Measurements from ENCODE around the gene RNF39. TPM values are rescaled to one million over a fixed set of nuclear protein-coding genes. Genes with fewer than 3 reads are reported as not detected.

Gene RNF39
- total and polyA plus RNA-seq, 2 of the 13 experiments (the other 11 are each of a cell fraction or from before 2014, with no cell fraction given): 0.13 to 1.8 TPM

GRCh38 chr6:30113003-30113759, 37.6 kb upstream of the RNF39 start, which contains the start of gene TRIM31 (continued):
- TF ChIP-seq, protein P1, sequence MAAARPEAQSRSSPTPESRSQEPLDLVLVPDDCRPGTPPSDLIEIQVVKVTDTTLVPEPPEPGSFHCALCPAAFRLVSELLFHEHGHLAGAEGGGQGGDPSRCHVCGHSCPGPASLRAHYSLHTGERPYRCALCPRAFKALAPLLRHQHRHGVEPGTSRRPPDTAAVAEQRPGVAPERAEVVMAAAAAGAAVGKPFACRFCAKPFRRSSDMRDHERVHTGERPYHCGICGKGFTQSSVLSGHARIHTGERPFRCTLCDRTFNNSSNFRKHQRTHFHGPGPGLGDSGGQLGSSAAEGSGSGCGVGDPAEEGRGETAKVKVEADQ (CRISPR knock-in tag; IDR thresholded peaks at IDR 0.05; ENCODE audit: borderline replicate concordance): no peak
- TF ChIP-seq CEBPB (IDR thresholded peaks at IDR 0.05; ENCODE audit: borderline replicate concordance, low read depth, low read length) (peak; percentile 81), RARA (CRISPR knock-in tag; IDR thresholded peaks at IDR 0.05) (peak; percentile 90), SRF (IDR thresholded peaks at IDR 0.05; ENCODE audit: low read depth, low read length) (no peak), IKZF1 (IDR thresholded peaks at IDR 0.05) (no peak), RBAK (CRISPR knock-in tag; IDR thresholded peaks at IDR 0.05) (peak; percentile 59; the same call in 1 of the 2 replicates), ZBTB20 (CRISPR knock-in tag; IDR thresholded peaks at IDR 0.05; ENCODE audit: borderline replicate concordance, low read depth) (no peak), GABPB1 (CRISPR knock-in tag; IDR thresholded peaks at IDR 0.05) (no peak), TBX2 (CRISPR knock-in tag; IDR thresholded peaks at IDR 0.05; ENCODE audit: borderline replicate concordance) (no peak), ZNF644 (CRISPR knock-in tag; IDR thresholded peaks at IDR 0.05; ENCODE audit: low read depth) (peak; percentile 53; the same call in 1 of the 2 replicates), TCF7L2 (IDR thresholded peaks at IDR 0.05; ENCODE audit: low read depth, low read length) (no peak), SAP130 (CRISPR knock-in tag; IDR thresholded peaks at IDR 0.05; ENCODE audit: low read depth) (0 out of 2 replicates have a peak, but pooled peaks have one; percentile 21), MBD4 (IDR thresholded peaks at IDR 0.05; ENCODE audit: borderline replicate concordance, low read length) (no peak), CSRNP2 (CRISPR knock-in tag; conservative IDR thresholded peaks at IDR 0.05; ENCODE audit: low read depth) (no peak), AHDC1 (CRISPR knock-in tag; IDR thresholded peaks at IDR 0.05; ENCODE audit: borderline replicate concordance) (peak; percentile 38; the same call in 1 of the 2 replicates)
- TF ChIP-seq, protein P2, sequence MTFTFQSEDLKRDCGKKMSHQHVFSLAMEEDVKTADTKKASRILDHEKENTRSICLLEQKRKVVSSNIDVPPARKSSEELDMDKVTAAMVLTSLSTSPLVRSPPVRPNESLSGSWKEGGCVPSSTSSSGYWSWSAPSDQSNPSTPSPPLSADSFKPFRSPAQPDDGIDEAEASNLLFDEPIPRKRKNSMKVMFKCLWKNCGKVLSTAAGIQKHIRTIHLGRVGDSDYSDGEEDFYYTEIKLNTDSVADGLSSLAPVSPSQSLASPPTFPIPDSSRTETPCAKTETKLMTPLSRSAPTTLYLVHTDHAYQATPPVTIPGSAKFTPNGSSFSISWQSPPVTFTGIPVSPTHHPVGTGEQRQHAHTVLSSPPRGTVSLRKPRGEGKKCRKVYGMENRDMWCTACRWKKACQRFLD (CRISPR knock-in tag; IDR thresholded peaks at IDR 0.05; ENCODE audit: borderline replicate concordance): no peak
- TF ChIP-seq, protein P3, sequence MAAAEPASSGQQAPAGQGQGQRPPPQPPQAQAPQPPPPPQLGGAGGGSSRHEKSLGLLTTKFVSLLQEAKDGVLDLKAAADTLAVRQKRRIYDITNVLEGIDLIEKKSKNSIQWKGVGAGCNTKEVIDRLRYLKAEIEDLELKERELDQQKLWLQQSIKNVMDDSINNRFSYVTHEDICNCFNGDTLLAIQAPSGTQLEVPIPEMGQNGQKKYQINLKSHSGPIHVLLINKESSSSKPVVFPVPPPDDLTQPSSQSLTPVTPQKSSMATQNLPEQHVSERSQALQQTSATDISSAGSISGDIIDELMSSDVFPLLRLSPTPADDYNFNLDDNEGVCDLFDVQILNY (CRISPR knock-in tag; conservative IDR thresholded peaks at IDR 0.05): no peak

Measured in HepG2 (cell line).